Measurements from ENCODE around the gene SIGLEC7. TPM values are rescaled to one million over a fixed set of nuclear protein-coding genes. Genes with fewer than 3 reads are reported as not detected.

The SIGLEC7 gene
- total RNA-seq, 6 experiments from 2014 or later = 2.4 to 7.3 (median 3.9) TPM

GRCh38 chr19:51156710-51157109 lies 14.6 kb downstream of the SIGLEC7 start:
- intact Hi-C loops (cut with DNase I) = no loop called here
- ATAC-seq (no peak), DNase-seq (no peak)
- H3K36me3 ChIP-seq = no peaks in the 10 kb centered on the region
- H3K27ac ChIP-seq = no peak overlapping the region
- no peaks in the 10 kb centered on the region for H3K4me1 ChIP-seq
- no peaks in the 10 kb centered on the region for H3K27me3 ChIP-seq
- no peak overlapping the region for H3K4me3 ChIP-seq
- H3K9me3 ChIP-seq = no peaks in the 10 kb centered on the region
- TF ChIP-seq, protein P1, sequence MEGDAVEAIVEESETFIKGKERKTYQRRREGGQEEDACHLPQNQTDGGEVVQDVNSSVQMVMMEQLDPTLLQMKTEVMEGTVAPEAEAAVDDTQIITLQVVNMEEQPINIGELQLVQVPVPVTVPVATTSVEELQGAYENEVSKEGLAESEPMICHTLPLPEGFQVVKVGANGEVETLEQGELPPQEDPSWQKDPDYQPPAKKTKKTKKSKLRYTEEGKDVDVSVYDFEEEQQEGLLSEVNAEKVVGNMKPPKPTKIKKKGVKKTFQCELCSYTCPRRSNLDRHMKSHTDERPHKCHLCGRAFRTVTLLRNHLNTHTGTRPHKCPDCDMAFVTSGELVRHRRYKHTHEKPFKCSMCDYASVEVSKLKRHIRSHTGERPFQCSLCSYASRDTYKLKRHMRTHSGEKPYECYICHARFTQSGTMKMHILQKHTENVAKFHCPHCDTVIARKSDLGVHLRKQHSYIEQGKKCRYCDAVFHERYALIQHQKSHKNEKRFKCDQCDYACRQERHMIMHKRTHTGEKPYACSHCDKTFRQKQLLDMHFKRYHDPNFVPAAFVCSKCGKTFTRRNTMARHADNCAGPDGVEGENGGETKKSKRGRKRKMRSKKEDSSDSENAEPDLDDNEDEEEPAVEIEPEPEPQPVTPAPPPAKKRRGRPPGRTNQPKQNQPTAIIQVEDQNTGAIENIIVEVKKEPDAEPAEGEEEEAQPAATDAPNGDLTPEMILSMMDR (IDR thresholded peaks at IDR 0.05) = no peak
- no peak for TF ChIP-seq POLR2A (IDR thresholded peaks at IDR 0.05)
- WGBS (ENCODE audit: insufficient coverage, low coverage, low lambda C conversion rate, missing lambda C conversion rate) = 20% methylated on average over 1 of the region's 2 CpGs

GRCh38 chr19:51157265-51157664 lies 15.2 kb downstream of the SIGLEC7 start:
- Histone ChIP-seq H3K27ac (no peak overlapping the region), H3K9me3 (no peaks in the 10 kb centered on the region), H3K4me3 (no peak overlapping the region), H3K36me3 (no peaks in the 10 kb centered on the region), H3K27me3 (no peaks in the 10 kb centered on the region), H3K4me1 (no peaks in the 10 kb centered on the region)
- intact Hi-C loops (cut with DNase I) = no loop called here
- DNase-seq (no peak), ATAC-seq (no peak)
- TF ChIP-seq POLR2A (IDR thresholded peaks at IDR 0.05) = no peak
- TF ChIP-seq, protein P1 (IDR thresholded peaks at IDR 0.05) = no peak
- 16% methylated on average over 2 of the region's 2 CpGs for WGBS (ENCODE audit: insufficient coverage, low coverage, low lambda C conversion rate, missing lambda C conversion rate)

GRCh38 chr19:51158474-51159129 lies 16.5 kb downstream of the SIGLEC7 start:
- DNase-seq (peak in 1 of 3 donors; percentile 53), ATAC-seq (peak; percentile 58 to 82 (median 61))
- no peaks in the 10 kb centered on the region for H3K27me3 ChIP-seq
- intact Hi-C loops (cut with DNase I) = no loop called here
- no peaks in the 10 kb centered on the region for H3K36me3 ChIP-seq
- no peak overlapping the region for H3K27ac ChIP-seq
- H3K4me3 ChIP-seq = no peak overlapping the region
- no peaks in the 10 kb centered on the region for H3K4me1 ChIP-seq
- 31% methylated on average over 7 of the region's 7 CpGs for WGBS (ENCODE audit: insufficient coverage, low coverage, low lambda C conversion rate, missing lambda C conversion rate)
- TF ChIP-seq POLR2A (IDR thresholded peaks at IDR 0.05) = no peak
- TF ChIP-seq, protein P1 (IDR thresholded peaks at IDR 0.05) = peak; percentile 32 to 64 (median 52)
- no peaks in the 10 kb centered on the region for H3K9me3 ChIP-seq

DNA sequence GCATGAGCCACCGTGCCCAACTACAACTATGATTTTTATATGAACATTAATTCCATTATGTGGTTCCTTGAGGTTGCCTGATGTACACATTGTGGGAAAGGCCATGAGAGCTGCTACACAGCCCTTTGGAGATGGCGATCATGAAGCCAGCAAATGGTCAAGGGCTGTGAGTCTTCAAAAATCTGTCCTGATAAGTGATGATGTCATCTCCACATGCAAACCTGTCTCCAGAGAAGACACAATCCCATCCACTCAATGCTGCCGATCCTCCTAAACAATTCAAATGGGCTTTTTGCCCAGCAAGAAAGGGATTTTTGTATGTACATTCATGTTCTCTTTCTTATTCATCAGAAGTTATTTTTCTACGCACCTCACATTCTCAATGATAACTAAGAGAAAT lies 17.6 kb downstream of the SIGLEC7 start:
- H3K27ac ChIP-seq = no peak overlapping the region
- no peaks in the 10 kb centered on the region for H3K4me1 ChIP-seq
- no peaks in the 10 kb centered on the region for H3K27me3 ChIP-seq
- 86% methylated on average over 4 of the region's 4 CpGs for WGBS (ENCODE audit: insufficient coverage, low coverage, low lambda C conversion rate, missing lambda C conversion rate)
- no peak overlapping the region for H3K4me3 ChIP-seq
- TF ChIP-seq POLR2A (IDR thresholded peaks at IDR 0.05) = no peak
- TF ChIP-seq, protein P1 (IDR thresholded peaks at IDR 0.05) = no peak
- H3K9me3 ChIP-seq = no peaks in the 10 kb centered on the region
- H3K36me3 ChIP-seq = no peaks in the 10 kb centered on the region
- ATAC-seq (no peak), DNase-seq (no peak)
- intact Hi-C loops (cut with DNase I) = no loop called here
